Neural cell (in vitro differentiated cells): ENCODE measurements around the gene FAM184A. TPM values are rescaled to one million over a fixed set of nuclear protein-coding genes. Genes with fewer than 3 reads are reported as not detected.

Experiments
- H2AFZ ChIP-seq: fragments of 200-600, 300-800 bp; sonication (generic), shearing (Covaris generic); 2 replicates; pipeline ENCODE4 v1.6.0; 2014; ENCODE audit warnings: low read depth, mild to moderate bottlenecking, antibody characterized with exemption, low read length, moderate library complexity
- H3F3A ChIP-seq: fragments of 200-600 bp; shearing (Covaris generic); 2 replicates; pipeline ENCODE4 v1.6.1; 2016; ENCODE audit warnings: mild to moderate bottlenecking, moderate library complexity, mixed read lengths, antibody characterized with exemption, low read length; ENCODE audit not compliant: insufficient read depth, poor library complexity, severe bottlenecking
- H3K27ac ChIP-seq: fragments of 200-600, 300-800 bp; sonication (generic), shearing (Covaris generic); 2 replicates; pipeline ENCODE4 v1.5.1; 2014; ENCODE audit warnings: mild to moderate bottlenecking, low read length, moderate library complexity
- H3K27me3 ChIP-seq: fragments of 300-800, 200-600 bp; sonication (generic), shearing (Covaris generic); 2 replicates; pipeline ENCODE4 v1.6.0; 2014; ENCODE audit warnings: mild to moderate bottlenecking, low read depth, low read length, moderate library complexity; ENCODE audit not compliant: insufficient read depth
- H3K36me3 ChIP-seq: fragments of 300-800, 200-600 bp; sonication (generic), shearing (Covaris generic); 2 replicates; pipeline ENCODE4 v1.5.1; 2014; ENCODE audit warnings: mild to moderate bottlenecking, antibody characterized with exemption, low read length, moderate library complexity; ENCODE audit not compliant: insufficient read depth
- H3K4me2 ChIP-seq: fragments of 300-800, 200-600 bp; sonication (generic), shearing (Covaris generic); 2 replicates; pipeline ENCODE4 v1.6.0; 2014; ENCODE audit warnings: mild to moderate bottlenecking, low read length
- H3K4me3 ChIP-seq: fragments of 300-800, 200-600 bp; sonication (generic), shearing (Covaris generic); 2 replicates; pipeline ENCODE4 v1.5.1; 2014; ENCODE audit warnings: mild to moderate bottlenecking, low read length, moderate library complexity
- H3K79me2 ChIP-seq: fragments of 200-600 bp; shearing (Covaris generic); replicated peaks from 2 replicates; pipeline ENCODE4 v1.6.0; 2014; ENCODE audit warnings: mild to moderate bottlenecking, low read length, moderate library complexity; ENCODE audit not compliant: insufficient read depth
- H3K9ac ChIP-seq: fragments of 300-800, 200-600 bp; sonication (generic), shearing (Covaris generic); 2 replicates; pipeline ENCODE4 v1.6.1; 2016; ENCODE audit warnings: mild to moderate bottlenecking, low read length, mixed read lengths
- H3K9me2 ChIP-seq: fragments of 200-600 bp; shearing (Covaris generic); 2 replicates; pipeline ENCODE4 v1.6.1; 2016; ENCODE audit warnings: mild to moderate bottlenecking, low read length, mixed read lengths; ENCODE audit not compliant: insufficient read depth
- H3K9me3 ChIP-seq: fragments of 200-600, 300-800 bp; sonication (generic), shearing (Covaris generic); 2 replicates; pipeline ENCODE4 v1.6.1; 2016; ENCODE audit warnings: mild to moderate bottlenecking, mixed run types, low read length, moderate library complexity, mixed read lengths
- H4K20me1 ChIP-seq: fragments of 200-600 bp; shearing (Covaris generic); 2 replicates; pipeline ENCODE4 v1.6.1; 2016; ENCODE audit warnings: mild to moderate bottlenecking, mixed run types; ENCODE audit not compliant: insufficient read depth
- CTCF ChIP-seq: fragments of 450-650 bp; IDR thresholded peaks from 2 replicates; pipeline ENCODE4 v1.5.1; 2014; ENCODE audit warnings: antibody characterized with exemption, mild to moderate bottlenecking, moderate library complexity; ENCODE audit not compliant: poor library complexity, severe bottlenecking
- EP300 ChIP-seq: fragments of 450-650 bp; conservative IDR thresholded peaks from 2 replicates; pipeline ENCODE4 v1.6.1; 2014; ENCODE audit warnings: antibody characterized with exemption, mild to moderate bottlenecking, moderate library complexity; ENCODE audit not compliant: poor library complexity, severe bottlenecking
- EZH2 ChIP-seq: fragments of 200-600, 300-800 bp; shearing (Covaris generic), sonication (generic); IDR thresholded peaks from 2 replicates; pipeline ENCODE4 v1.6.1; 2014; ENCODE audit warnings: antibody characterized with exemption, low read length, borderline replicate concordance, mild to moderate bottlenecking; ENCODE audit not compliant: insufficient read depth, poor library complexity, severe bottlenecking
- MXI1 ChIP-seq: fragments of 450-650 bp; conservative IDR thresholded peaks from 2 replicates; pipeline ENCODE4 v1.6.1; 2014; ENCODE audit warnings: antibody characterized with exemption, mild to moderate bottlenecking; ENCODE audit not compliant: poor library complexity, severe bottlenecking
- POLR2AphosphoS5 ChIP-seq: IDR thresholded peaks from 2 replicates; pipeline ENCODE4 v1.6.1; 2012
- RAD21 ChIP-seq: fragments of 450-650 bp; conservative IDR thresholded peaks from 2 replicates; pipeline ENCODE4 v1.6.1; 2014; ENCODE audit warnings: antibody characterized with exemption, mild to moderate bottlenecking, moderate library complexity
- REST ChIP-seq: IDR thresholded peaks from 2 replicates; pipeline ENCODE4 v1.6.1; 2012; ENCODE audit warnings: borderline replicate concordance
- SMC3 ChIP-seq: fragments of 450-650 bp; conservative IDR thresholded peaks from 2 replicates; pipeline ENCODE4 v1.6.1; 2014; ENCODE audit warnings: antibody characterized with exemption, mild to moderate bottlenecking, moderate library complexity; ENCODE audit not compliant: poor library complexity
- TAF1 ChIP-seq: IDR thresholded peaks from 2 replicates; pipeline ENCODE4 v1.6.1; 2012; ENCODE audit warnings: low read depth
- polyA plus RNA-seq: library from polyadenylated mRNA; depleted of rRNA; stranded (reverse); fragments of >200 nt; gene quantifications from 2 replicates; pipeline ENCODE4 v1.2.3, GENCODE V29; 2014

Gene FAM184A
- polyA plus RNA-seq, 1 donor from 2014 or later = 47.5 TPM

- Histone ChIP-seq H3K4me3 (no peak overlapping the region), H3K79me2 (no peaks in the 10 kb centered on the region), H3K27ac (no peak overlapping the region), H3K4me2 (no peak overlapping the region), H3K9me3 (no peaks in the 10 kb centered on the region), H2AFZ (no peak overlapping the region), H3K9ac (no peak overlapping the region), H3K9me2 (no peaks in the 10 kb centered on the region), H3K27me3 (no peaks in the 10 kb centered on the region), H3F3A (no peaks in the 10 kb centered on the region), H3K36me3 (no peaks in the 10 kb centered on the region), H4K20me1 (no peaks in the 10 kb centered on the region)
- TF ChIP-seq RAD21 = no peak
- no peak for TF ChIP-seq CTCF
- no peak for TF ChIP-seq EP300
- TF ChIP-seq SMC3 = no peak
- TF ChIP-seq TAF1 = no peak
- TF ChIP-seq REST = no peak
- TF ChIP-seq MXI1 = no peak
- TF ChIP-seq POLR2AphosphoS5 = no peak
- TF ChIP-seq EZH2 = no peak
Observed at GRCh38 chr6:119122336-119122735, 43.9 kb upstream of the FAM184A start.

GRCh38 chr6:119121367-119121766 is 42.9 kb upstream of the FAM184A start:
- no peaks in the 10 kb centered on the region for H3K9me2 ChIP-seq
- TF ChIP-seq MXI1 (no peak), POLR2AphosphoS5 (no peak), TAF1 (no peak)

DNA sequence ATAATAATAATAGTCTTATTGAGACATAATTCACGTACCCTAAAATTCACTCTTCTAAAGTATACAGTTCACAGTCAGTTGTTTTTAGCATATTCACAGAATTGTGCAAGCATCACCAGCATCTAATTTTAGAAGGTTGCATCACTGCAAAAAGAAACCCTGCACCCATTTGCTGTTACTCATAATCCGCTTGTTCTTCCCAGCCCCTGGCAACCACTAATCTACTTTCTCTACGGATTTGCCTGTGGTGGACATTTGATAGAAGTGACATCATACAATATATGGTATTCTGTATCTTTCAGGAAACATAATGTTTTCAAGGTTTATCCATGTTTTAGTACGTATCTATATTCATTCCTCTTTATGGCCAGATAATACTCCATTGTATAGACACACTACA is 41.5 kb upstream of the FAM184A start:
- no peak overlapping the region for H3K9ac ChIP-seq
- H3K27me3 ChIP-seq = no peaks in the 10 kb centered on the region
- no peak overlapping the region for H2AFZ ChIP-seq
- H3K9me3 ChIP-seq = no peaks in the 10 kb centered on the region
- H3K36me3 ChIP-seq = no peaks in the 10 kb centered on the region
- H3K4me3 ChIP-seq = no peak overlapping the region
- H3K27ac ChIP-seq = no peak overlapping the region
- H3K79me2 ChIP-seq = no peaks in the 10 kb centered on the region
- no peaks in the 10 kb centered on the region for H4K20me1 ChIP-seq
- H3K4me2 ChIP-seq = no peak overlapping the region
- TF ChIP-seq RAD21 (no peak), TAF1 (no peak), EZH2 (no peak), CTCF (no peak), MXI1 (no peak), REST (no peak), POLR2AphosphoS5 (no peak), EP300 (no peak), SMC3 (no peak)
- no peaks in the 10 kb centered on the region for H3K9me2 ChIP-seq
- no peaks in the 10 kb centered on the region for H3F3A ChIP-seq

More at GRCh38 chr6:119121367-119121766, 42.9 kb upstream of the FAM184A start:
- Histone ChIP-seq H3K36me3 (no peaks in the 10 kb centered on the region), H3K79me2 (no peaks in the 10 kb centered on the region), H3K27me3 (no peaks in the 10 kb centered on the region), H3K9me3 (no peaks in the 10 kb centered on the region), H3K4me2 (no peak overlapping the region), H2AFZ (no peak overlapping the region), H3K9ac (no peak overlapping the region), H4K20me1 (no peaks in the 10 kb centered on the region), H3F3A (no peaks in the 10 kb centered on the region), H3K4me3 (no peak overlapping the region), H3K27ac (no peak overlapping the region)
